HG02623 (cell line): ENCODE results near the gene KIF12.

ENCODE experiments used
- ATAC-seq: cut with Tn5 transposase; IDR thresholded peaks from one replicate; pipeline ENCODE4 v1.9.1; 2021; ENCODE audit warnings: moderate library complexity; ENCODE audit not compliant: unreplicated experiment

KIF12 gene

DNA sequence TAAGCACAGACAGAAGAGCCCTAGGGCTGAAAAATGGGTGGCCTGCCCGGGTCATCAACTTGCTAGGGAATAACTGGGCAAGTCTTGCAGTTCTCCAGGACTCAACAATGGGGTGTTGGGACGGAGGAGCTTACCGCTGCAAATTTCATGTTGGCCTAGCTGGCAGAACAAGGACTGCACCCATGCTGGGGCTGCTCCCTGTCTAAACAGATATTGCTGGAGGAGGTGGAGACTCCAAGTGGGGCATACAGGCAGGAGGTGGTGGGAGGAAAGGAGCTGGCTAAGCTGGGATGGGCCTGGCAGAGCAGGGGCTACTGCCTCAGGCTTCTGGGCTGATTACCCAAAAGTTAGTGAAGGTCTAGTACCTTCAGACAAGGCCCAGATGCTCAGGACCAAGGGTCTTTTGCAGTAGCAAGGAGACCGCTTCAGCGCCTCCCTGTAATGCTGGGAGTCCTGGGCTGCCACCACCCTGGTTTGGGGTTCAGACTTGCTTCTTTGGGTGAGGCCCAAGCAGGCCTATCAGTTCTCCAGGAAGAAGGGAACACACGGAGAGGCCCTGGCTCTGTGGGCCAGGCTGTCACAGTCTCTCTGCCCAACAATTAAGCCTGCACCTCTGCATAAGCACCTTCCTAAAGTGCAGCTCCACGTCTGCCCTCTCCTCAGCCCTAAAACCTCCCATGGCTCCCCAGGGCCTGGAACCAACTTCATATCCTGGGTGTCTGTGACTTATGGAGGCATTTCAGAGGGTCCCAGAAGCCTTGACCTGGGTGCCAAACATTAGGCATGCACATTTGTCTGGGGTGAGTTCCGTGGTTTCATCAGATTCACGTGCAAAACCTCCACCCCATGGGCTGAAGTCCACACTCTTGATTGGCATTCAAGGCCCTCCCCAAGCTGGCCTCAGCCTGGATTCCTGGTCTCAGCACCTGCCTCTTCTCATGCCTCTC lies 24.2 kb upstream of the KIF12 start:
- no peak for ATAC-seq

DNA sequence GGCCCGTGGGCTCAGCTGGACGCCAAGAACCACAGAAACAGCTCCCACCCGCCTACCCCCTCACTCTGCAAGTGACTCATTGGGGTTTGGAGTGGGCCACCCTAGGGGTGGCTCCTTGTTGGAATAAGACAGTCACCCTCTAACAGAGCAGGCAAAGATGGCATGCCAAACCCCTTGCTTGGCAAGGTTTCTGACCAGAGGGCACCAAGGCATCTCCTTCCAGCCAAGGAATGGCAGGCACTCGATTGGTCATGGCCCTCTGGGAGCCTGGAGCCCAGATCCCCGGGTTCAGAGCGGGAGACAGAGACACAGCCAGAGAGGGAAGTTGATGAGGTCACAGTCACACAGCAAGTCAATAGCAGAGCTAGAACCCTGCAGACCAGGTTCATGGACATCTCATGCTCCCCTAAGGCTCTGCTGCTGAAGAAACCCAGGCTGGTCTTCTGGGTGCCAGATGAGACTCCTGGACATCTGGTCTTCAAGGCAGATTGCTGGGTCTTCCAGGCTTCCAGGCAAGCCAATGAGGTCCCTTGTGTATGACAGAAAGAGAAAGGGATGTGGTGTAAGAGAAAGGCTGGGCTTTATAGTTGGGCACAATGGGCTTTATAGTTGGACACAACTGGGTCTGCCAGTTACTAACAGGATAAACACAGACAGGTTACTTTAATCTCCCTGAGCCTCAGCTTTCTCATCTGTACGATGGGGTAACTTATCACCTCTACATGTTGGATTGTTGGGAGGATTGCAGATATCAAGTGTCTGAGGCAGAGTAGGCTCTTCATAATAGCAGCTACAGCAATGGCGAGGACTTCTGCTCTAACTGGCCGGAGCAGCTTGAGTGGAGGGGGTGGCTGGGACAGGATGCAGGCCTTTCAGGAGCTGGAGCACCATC lies 23.3 kb upstream of the KIF12 start:
- ATAC-seq = no peak

DNA sequence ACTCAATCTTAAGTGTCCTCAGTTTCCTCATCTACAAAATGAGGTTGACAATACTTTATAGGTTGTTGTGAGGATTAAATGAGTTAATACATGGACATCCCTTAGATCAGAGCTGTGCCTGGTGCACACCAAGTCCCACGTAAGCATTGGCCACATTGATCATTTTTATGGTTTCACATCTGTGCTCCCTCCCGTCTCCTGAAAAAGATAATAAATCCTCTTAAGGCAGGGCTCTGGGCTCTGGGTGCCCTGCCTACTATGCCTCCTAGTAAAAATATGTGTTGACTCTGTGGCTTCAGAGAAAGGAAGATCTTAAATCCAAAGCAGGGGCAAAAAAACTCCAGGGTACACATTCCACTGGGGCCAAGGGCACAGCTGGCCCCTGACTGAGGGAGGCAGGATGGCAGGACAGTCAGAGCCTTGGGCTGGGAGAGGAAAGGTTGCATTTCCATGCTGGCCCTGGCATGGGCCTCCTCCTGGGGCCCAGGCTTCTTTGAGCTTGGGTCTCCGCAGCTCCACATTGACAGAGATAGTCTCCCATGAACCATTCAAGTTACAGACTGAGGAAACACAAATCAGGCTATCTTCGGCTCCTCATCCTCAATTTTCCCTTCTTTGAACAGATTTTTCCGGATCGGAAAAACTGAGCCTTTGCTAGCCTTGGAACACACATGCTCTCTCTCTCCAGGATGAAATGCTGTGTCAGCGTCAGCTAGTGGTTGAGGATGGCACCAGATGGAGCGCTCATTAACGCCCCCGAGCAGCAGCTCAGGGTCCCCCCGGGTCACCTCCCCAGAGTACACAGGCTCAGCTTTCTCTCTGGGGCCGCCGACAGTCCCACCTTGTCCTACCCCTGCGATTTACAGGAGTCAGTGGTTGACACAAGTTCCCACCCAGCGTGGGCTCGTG lies 22.4 kb upstream of the KIF12 start:
- no peak for ATAC-seq

DNA sequence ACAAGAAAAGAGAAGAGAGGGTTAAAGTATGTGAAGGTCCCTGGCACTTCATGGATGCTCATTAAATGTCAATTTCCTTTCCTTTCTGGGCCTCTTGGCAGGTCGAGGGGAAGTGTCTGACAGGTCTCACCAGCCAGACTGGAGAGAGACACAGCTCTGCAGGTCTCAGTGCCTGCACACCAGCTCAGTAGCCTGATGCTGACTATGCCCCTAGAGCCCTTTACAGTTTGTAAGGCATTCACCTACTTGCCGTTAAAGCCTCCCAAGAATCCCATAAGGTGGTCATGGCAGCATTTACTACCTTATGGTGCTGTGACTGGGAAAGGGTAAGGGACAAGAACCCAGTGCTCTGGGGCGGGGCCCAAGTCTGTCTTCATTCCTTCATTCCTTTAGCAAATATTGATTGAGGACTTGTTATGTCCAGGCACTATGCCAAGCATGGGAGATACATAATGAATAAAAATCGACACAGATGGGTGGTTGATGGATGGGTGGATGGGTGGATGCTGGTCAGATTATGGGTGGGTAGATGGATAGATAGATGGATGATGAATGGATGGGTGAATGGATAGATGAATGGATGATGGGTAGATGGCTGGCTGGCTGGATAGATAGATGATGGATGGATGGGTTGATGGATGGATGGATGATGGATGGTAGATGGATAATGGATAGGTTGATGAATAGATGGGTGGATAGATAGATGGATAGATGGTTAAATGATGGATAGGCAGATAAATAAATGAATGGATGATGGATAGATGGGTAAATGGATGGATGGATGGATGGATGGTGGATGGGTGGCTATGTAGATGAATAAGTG lies 21.3 kb upstream of the KIF12 start:
- no peak for ATAC-seq

DNA sequence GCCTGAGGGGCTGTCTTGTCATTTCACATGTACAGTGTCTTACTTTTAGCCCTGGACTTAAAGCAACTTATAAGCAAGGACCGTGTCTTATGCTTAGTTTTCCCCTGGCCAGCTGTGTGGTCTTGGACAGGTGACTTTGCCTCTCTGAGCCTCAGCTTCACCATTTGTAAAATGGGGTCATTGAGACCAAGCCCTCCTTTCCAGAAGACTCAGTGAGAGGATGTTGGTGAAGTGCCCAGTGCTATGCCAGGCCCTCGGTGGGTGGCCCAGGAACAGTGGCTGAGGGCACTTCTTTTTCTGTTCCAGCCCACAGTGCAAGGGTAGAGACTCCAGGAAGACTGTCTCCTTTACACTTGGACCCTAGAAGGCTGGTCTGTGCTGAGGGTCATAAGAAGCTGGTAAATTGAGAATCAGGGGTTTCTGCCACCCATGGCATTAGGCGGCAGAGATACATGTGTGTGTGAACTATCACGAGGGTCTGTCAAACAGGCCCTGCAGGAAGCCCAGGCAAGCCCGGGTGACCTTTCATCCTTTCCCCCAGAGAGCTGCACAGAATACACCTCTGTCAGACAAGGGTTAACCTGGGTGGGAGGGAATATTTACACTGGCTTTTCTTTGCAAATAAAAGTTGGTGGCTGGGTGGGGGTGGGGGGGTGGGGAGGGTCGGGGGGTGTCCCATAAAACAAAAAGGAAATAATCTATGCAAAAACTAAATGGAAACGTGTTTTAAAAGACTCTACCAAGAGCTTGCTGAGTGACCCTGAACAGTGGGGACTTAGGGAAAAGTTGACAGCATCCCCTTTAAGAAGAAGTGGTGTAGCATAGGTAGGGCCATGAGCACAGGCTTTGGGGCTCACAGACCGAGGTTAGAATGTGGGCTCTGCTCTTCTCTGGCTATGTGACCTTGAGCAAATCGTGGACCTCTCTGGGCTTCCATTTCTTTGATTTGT lies 20.4 kb upstream of the KIF12 start:
- ATAC-seq = no peak

DNA sequence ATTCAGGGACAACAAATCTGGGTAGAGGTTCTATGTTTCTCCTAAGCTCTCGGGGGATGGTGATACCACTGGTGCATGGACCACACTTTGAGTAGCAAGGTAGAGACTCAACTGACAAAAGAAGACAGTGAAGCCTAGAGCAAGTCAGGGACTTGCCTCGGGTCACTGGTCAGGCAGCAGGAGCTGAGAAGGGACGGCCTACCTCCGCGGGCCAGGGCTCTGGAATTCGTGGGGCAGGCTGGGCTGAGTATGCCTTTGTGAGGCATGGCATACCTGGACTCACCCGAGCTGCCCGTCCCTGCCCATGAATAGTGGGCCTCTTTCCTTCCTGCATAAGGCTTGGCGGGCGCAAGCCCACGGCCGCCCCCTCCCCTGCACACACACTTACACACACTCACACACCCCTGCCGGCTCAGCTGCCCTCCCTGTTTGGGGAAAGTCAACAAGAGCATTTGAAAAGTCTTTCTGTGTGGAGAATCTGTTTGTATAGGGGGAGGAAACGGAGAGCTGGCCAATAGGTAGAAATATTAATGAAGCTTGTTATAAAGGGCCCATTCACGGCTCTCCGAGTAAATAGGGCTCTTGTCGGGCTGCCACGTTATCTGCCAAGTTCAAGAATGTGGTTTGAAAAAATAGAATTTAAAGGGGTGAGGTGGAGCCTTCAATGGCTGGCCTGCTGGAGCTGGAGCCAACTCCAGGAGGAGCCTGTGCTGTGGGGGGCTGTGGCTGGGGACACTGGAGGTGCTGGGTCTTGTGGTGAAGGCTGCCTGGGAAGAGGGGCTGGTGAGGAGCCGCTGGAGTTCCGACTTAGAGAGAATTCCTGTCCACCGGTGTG lies 19.1 kb upstream of the KIF12 start:
- no peak for ATAC-seq

DNA sequence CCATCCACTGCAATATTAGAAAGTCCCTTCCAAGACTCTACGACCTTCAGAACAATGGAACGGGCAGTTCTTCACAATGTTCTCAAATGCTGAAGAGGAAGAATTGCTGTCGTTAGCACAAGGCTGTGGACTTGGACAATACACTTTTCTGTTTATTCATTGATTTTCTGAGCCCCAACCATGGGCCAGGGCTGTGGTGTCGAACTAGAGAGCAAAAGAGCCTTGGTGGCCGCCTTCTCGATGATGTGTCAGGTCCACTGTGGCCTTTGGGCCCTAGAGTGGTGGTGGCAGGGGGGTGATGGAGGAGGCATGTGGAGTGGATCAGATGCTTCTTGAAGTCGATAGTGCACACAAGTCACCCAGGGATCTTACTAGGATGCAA lies 18.5 kb upstream of the KIF12 start:
- no peak for ATAC-seq

DNA sequence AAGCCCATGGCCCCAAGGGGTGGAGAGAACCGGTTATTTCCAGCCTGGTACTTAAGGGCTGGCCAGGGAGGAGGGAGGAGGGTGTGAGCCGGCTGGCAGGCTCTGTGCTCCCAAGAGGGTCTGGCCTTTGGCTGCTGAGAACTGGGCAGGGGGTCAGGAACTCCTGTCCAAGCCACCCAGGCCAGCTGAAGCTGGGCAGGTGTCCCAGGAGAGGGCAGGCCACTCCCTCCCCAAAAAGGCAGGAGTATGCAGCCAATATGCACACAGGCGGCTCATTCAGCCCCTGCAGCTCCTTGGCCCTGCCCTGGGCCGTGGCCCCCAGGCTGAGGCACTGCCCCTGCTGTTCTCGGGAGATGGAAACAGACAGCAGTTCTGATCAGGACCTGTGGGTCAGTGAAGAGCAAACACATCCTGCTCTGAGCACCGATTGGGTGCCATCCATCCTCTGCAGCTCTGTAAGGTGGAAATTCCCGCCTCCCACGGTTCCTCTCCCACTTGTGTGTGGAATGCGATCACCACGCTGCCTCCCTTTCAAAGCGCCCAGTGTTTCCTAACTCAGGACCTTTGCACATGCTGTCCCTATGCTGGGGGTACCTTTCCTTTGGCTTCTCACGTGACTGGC lies 17.1 kb upstream of the KIF12 start:
- ATAC-seq = no peak

DNA sequence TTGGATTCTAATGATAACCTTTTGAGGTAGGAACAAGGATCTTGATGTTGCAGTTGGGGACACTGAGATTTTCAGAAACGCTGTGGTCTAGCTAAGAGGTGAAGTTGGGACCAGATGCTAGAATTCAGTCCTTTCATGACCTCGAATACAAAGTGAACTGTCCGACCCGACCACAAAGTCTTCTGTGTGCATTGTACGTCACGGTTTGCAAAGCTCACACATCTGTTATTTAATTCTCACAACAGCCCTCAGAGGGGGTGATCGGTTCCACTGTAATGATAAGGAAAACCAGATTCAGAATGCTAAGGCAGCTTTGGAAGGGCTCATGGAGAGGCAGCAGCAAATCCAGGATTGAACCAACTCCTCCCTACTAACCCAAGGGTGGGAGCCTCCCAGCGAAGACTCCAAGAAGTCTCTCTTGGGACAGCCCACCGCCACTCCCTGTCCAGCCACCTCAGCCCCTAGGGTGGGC lies 16.6 kb upstream of the KIF12 start:
- ATAC-seq = no peak

DNA sequence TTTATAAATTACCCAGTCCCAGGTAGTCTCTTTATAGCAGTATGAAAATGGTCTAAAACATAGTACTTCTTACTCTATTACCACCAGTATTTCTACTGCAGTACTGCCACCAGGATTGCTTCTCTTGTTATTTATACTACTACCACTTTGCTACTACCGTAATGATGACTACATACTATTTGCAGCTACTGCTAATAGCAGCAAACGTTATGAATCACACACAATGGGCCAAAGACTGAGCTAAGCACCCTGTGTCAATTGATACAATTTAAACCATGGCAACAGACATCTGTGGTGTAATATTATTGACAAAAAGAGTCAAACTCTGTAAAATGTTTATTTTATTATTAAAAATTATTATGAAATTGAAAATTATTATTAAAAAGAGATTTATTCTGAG lies 15.3 kb upstream of the KIF12 start:
- no peak for ATAC-seq

DNA sequence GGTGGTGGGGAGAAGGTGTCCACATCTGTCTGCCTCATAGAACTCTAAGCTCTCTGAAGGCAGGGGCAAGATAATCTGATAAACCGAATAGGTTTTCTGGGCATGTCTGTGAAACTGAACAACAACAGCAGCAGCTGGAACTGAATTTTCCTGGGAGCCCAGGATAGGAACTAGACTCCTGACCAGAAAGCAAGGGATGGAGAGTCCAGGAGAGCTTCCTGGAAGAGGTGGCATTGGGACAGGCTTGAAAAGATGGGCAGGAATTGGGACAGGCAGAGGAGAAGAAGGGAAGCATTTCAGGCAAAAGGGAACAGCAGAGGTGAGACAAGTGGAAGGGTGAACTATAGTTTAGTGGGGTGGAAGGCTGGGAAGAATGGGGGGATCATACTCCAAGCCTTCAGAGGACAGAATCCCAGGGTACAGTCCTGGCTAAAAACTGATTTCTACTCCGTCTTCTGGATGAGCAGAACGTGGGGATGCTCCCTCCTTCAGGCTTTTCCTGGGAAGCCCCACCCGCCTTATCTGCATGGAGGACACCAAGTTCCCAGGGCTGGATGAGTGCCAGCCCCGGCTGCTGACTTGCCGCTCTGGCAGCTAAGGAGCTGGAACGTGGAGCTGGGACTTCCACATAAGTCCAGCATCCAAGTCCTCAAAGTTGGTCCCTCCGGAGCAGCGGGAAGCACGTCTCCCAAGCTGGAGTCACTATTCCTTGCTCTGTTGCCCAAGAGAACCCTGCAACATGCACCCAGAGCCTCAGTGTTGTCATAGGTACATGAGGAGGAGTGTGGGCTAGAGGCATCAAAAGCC lies 13.9 kb upstream of the KIF12 start:
- no peak for ATAC-seq

DNA sequence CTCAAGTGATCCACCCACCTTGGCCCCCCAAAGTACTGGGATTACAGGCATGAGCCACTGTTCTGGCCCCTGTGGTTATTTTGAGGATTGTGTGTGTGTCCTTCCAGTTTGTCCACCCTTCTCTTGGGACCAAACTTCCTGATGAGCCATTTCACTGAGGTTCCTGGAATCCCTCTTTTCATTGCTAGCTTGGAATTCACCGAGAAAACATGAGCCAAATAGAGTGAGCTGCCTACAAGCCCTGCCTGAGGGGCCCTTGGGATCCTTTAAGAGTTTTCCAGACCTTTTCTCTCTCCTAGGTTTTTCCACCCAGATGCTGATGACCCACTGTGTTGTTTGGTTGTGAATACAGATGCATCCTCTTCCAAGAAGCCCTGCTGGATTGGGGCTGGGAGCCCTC lies 13.2 kb upstream of the KIF12 start:
- no peak for ATAC-seq

DNA sequence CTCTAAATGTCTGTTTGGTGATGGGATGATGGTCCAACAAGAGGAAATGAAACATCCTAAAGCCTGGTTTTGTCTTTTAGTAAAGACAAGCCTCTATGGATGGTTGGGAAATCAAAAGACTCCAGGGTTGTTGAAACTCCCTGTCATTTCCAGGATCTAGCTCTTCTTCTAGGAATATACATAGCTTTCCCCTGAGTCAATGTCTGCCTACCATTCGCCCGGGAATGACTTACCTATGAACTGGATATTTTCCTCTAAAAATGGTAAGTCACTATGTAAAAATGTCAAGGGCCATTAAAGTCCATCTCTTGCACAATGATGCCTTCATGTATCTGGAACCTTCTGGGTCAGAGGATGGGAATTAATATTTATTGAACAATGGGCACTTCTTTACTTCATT lies 11.1 kb upstream of the KIF12 start:
- ATAC-seq = no peak

DNA sequence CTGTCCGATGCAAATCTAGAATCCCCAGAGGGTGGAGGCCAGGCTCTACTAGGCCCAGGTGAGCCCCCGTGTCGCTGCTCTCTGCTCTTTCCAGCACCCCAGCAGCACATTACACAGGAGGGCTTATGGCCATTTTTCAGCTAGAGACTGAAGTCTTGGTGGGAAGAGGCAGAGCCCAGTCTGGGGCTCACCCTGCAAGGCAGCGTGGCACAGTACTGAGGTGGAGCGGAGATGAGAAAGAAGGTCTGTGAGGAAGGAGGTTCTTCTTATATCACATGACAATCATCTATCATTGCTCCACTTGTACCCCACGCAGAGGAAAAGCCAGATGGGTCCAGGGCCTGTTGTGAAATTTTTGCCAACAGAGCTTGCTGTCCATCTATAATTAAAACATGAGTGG lies 10.0 kb upstream of the KIF12 start:
- no peak for ATAC-seq

DNA sequence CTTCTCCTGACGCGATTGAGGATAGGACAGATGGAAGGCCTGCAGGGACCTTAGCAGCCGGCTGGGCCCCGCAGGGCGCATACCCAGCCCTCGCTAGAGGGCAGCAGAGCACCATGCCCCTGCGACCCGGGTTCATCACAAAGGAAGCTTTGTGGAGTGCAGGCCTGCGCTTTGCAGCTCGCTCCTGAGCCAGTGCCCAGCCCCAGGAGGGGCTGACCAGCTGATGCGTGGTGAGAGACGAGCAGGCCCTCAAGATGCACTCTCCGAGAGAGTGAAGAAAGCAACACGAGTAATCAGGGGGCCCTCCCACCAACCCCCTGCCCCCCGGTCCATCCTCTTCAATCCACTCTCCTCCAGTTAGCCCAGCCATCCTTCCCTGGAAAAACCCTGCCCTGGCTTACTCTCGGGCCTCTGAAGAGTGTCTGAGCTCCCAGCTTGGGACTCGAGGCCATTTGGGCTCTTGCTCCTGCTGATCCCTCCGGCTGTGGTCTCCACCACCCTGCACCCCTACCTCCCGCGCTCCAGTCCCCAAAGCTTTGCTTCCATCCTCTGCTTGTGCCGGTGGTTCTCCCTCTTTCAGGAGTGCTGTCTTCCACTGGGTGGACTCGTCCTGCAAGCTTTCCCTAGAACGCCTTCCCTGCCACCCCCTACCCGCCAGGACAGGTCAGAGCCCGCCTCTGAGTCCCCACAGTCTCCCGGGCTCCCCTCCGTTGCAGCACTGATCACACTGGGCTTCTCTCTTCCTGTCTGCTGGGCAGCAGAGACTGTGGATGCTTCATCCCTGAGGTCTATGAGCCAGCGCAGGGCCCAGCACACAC lies 9.1 kb upstream of the KIF12 start:
- ATAC-seq = no peak
